Liver (tissue), 9 donors: ENCODE results near the gene ITGB6. TPM values are rescaled to one million over a fixed set of nuclear protein-coding genes. Genes with fewer than 3 reads are reported as not detected.

Source experiments
- DNase-seq: peaks from one replicate; pipeline ENCODE4 v3.0.0-alpha.2; 2017; ENCODE audit warnings: low spot score
- H3K27ac ChIP-seq, 2 donors: one replicate each; pipeline ENCODE4 v1.7.0; 2013; ENCODE audit warnings: inconsistent platforms in 2 of 2, low read length in 2 of 2, control low read depth in 1 of 2, low read depth in 1 of 2, mild to moderate bottlenecking in 1 of 2
- H3K27me3 ChIP-seq, 4 donors: one replicate each; pipeline versions ENCODE4 v1.6.1 to v1.7.0; 2013; ENCODE audit warnings: low read length in 3 of 4, inconsistent platforms in 1 of 4, mild to moderate bottlenecking in 1 of 4, moderate library complexity in 1 of 4; ENCODE audit not compliant: control insufficient read depth in 4 of 4, insufficient read depth in 4 of 4
- H3K36me3 ChIP-seq, 4 donors: one replicate each; pipeline versions ENCODE4 v1.6.1 to v1.7.0; 2013; ENCODE audit warnings: low read length in 3 of 4, mild to moderate bottlenecking in 3 of 4, low read depth in 1 of 4, moderate library complexity in 1 of 4; ENCODE audit not compliant: control insufficient read depth in 4 of 4, insufficient read depth in 3 of 4
- H3K4me1 ChIP-seq, 4 donors: one replicate each; pipeline versions ENCODE4 v1.6.1 to v1.7.0; 2013; ENCODE audit warnings: low read length in 3 of 4, mild to moderate bottlenecking in 3 of 4, moderate library complexity in 1 of 4; ENCODE audit not compliant: control insufficient read depth in 4 of 4, insufficient read depth in 4 of 4
- H3K4me3 ChIP-seq, 3 donors: one replicate each; pipeline versions ENCODE4 v1.6.1 to v1.7.0; 2013; ENCODE audit warnings: low read length in 3 of 3, control low read depth in 1 of 3, low read depth in 1 of 3, mild to moderate bottlenecking in 1 of 3
- H3K9ac ChIP-seq, 2 donors: one replicate each; pipeline ENCODE4 v1.7.0; 2013; ENCODE audit warnings: low read length in 2 of 2, mild to moderate bottlenecking in 2 of 2, moderate library complexity in 2 of 2, control low read depth in 1 of 2, low read depth in 1 of 2
- H3K9me3 ChIP-seq, 4 donors: one replicate each; pipeline versions ENCODE4 v1.6.1 to v1.7.0; 2013; ENCODE audit warnings: low read length in 3 of 4; ENCODE audit not compliant: control insufficient read depth in 4 of 4
- EGR1 ChIP-seq, 2 donors: IDR thresholded peaks; 2 replicates each; pipeline ENCODE4 v1.6.1; 2016 to 2018; ENCODE audit warnings: antibody characterized with exemption in 2 of 2, low read depth in 2 of 2
- FOXA1 ChIP-seq: IDR thresholded peaks from 2 replicates; pipeline ENCODE4 v1.6.1; 2016; ENCODE audit warnings: antibody characterized with exemption
- GABPA ChIP-seq, 2 donors: IDR thresholded peaks in 1 of 2; conservative IDR thresholded peaks in 1 of 2; 2 replicates each; pipeline ENCODE4 v1.6.1; 2016; ENCODE audit warnings: antibody characterized with exemption in 2 of 2, mild to moderate bottlenecking in 1 of 2, moderate library complexity in 1 of 2
- HNF4A ChIP-seq, 2 donors: conservative IDR thresholded peaks; 2 replicates each; pipeline ENCODE4 v1.6.1; 2016; ENCODE audit warnings: antibody characterized with exemption in 2 of 2, mild to moderate bottlenecking in 2 of 2
- HNF4G ChIP-seq: IDR thresholded peaks from 2 replicates; pipeline ENCODE4 v1.6.1; 2016; ENCODE audit warnings: antibody characterized with exemption
- JUND ChIP-seq, 2 donors: IDR thresholded peaks; 2 replicates each; pipeline ENCODE4 v1.6.1; 2016; ENCODE audit warnings: antibody characterized with exemption in 2 of 2
- NR2F2 ChIP-seq: IDR thresholded peaks from 2 replicates; pipeline ENCODE4 v1.6.1; 2016; ENCODE audit warnings: antibody characterized with exemption
- RAD21 ChIP-seq, 2 donors: IDR thresholded peaks; 2 replicates each; pipeline ENCODE4 v1.6.1; 2016; ENCODE audit warnings: antibody characterized with exemption in 2 of 2, mild to moderate bottlenecking in 2 of 2
- RXRA ChIP-seq, 2 donors: IDR thresholded peaks; 2 replicates each; pipeline ENCODE4 v1.6.1; 2017 to 2018; ENCODE audit warnings: antibody characterized with exemption in 2 of 2, mild to moderate bottlenecking in 1 of 2
- SP1 ChIP-seq: IDR thresholded peaks from 2 replicates; pipeline ENCODE4 v1.6.1; 2018; ENCODE audit warnings: antibody characterized with exemption, mild to moderate bottlenecking
- TAF1 ChIP-seq: conservative IDR thresholded peaks from 2 replicates; pipeline ENCODE4 v1.6.1; 2016; ENCODE audit warnings: antibody characterized with exemption, mild to moderate bottlenecking
- WGBS: extraction: QIAGEN DNeasy Blood & Tissue Kit; methylation state at CpG from one replicate; pipeline ENCODE4 v1.1.7; 2013; 5-methylcytosine and 5-hydroxymethylcytosine counted together
- polyA plus RNA-seq, 2 donors: library from polyadenylated mRNA; stranded (reverse) in 1 of 2; unstranded in 1 of 2; fragments of 200-250 nt in 1 of 2; fragments of >200 nt in 1 of 2; fragmentation: Nextera tagmentation in 1 of 2; extraction: Ambion mirVana in 1 of 2; gene quantifications; one replicate each; pipeline versions ENCODE4 v1.2.1 to v1.2.3, GENCODE V29; 2013 to 2015
- total RNA-seq, 2 donors: library from RNA; depleted of rRNA; stranded (reverse); fragments of >200 nt; gene quantifications; one replicate each; pipeline ENCODE4 v1.2.3, GENCODE V29; 2014
- TF ChIP-seq, protein P1 (sequence below): fragments of 150-350 bp; IDR thresholded peaks from 2 replicates; pipeline ENCODE4 v1.5.1; 2017; ENCODE audit warnings: improper control_type of control experiment, low read depth, low read length; ENCODE audit not compliant: missing input control
- TF ChIP-seq, protein P2 (sequence below): IDR thresholded peaks from 2 replicates; pipeline ENCODE4 v1.6.1; 2016; ENCODE audit warnings: antibody characterized with exemption, mild to moderate bottlenecking
- TF ChIP-seq, protein P3 (sequence below): IDR thresholded peaks from 2 replicates; pipeline ENCODE4 v1.6.1; 2016; ENCODE audit warnings: antibody characterized with exemption
- TF ChIP-seq, protein P4 (sequence below): IDR thresholded peaks from 2 replicates; pipeline ENCODE4 v1.6.1; 2016; ENCODE audit warnings: antibody characterized with exemption
- TF ChIP-seq, protein P5 (sequence below): IDR thresholded peaks from 2 replicates; pipeline ENCODE4 v1.6.1; 2016; ENCODE audit warnings: antibody characterized with exemption
- donor health status: healthy.
- donor health status: healthy.
- donor health status: healthy.
- donor health status: healthy.
- donor health status: healthy.

ITGB6 gene
- total and polyA plus RNA-seq, 4 donors: 0.03 to 0.10 (median 0.08) TPM; not detected in 1

DNA sequence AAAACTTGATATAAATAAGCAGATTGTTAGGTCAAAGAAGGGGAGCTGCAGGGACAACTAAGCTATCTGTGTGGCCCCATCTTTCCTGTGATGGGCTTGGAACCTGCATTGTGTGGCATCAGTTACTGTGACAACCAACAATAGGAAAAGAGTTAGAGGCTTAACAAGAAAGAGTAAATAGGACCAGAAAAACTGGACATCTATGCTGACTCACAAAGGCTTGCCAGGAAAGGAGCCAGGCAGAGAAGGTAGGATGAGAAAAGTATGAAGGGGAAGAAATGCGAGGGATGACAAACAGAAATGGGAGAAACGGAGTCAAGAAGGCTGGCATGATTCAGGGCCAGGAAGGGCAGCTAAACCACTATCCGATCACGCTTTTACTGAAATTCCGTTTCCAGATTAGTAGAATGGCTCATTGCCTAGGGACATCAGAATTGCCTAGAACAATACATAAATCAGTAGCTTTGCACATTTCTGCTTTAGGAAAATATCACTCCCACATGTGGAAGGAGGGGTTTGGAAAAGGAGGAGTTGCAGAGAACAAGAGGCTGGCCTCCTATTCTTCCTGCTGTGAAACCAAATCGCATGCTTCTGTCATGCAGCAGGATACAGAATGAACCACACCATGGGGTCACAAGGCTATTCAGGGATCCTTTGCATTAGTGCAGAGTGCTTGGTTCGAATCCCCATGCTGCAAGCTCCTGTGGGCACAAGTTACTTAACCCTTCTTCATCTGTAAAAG is 144.9 kb downstream of the ITGB6 start:
- no peak overlapping the region for H3K4me3 ChIP-seq
- WGBS: 84% methylated on average over 7 of the region's 7 CpGs
- DNase-seq: no peak
- H3K36me3 ChIP-seq: no peaks in the 10 kb centered on the region
- H3K9ac ChIP-seq: no peak overlapping the region
- H3K27me3 ChIP-seq: peaks cover 0 to 8% (median 0%) of the 10 kb centered on the region in 4 donors
- TF ChIP-seq, protein P1, sequence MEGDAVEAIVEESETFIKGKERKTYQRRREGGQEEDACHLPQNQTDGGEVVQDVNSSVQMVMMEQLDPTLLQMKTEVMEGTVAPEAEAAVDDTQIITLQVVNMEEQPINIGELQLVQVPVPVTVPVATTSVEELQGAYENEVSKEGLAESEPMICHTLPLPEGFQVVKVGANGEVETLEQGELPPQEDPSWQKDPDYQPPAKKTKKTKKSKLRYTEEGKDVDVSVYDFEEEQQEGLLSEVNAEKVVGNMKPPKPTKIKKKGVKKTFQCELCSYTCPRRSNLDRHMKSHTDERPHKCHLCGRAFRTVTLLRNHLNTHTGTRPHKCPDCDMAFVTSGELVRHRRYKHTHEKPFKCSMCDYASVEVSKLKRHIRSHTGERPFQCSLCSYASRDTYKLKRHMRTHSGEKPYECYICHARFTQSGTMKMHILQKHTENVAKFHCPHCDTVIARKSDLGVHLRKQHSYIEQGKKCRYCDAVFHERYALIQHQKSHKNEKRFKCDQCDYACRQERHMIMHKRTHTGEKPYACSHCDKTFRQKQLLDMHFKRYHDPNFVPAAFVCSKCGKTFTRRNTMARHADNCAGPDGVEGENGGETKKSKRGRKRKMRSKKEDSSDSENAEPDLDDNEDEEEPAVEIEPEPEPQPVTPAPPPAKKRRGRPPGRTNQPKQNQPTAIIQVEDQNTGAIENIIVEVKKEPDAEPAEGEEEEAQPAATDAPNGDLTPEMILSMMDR: no peak
- TF ChIP-seq EGR1 (IDR thresholded peaks at IDR 0.05; ENCODE audit: low read depth in 2 of 2): no peak
- no peak for TF ChIP-seq RXRA (IDR thresholded peaks at IDR 0.05)
- no peak for TF ChIP-seq JUND (IDR thresholded peaks at IDR 0.05)
- TF ChIP-seq, protein P2, sequence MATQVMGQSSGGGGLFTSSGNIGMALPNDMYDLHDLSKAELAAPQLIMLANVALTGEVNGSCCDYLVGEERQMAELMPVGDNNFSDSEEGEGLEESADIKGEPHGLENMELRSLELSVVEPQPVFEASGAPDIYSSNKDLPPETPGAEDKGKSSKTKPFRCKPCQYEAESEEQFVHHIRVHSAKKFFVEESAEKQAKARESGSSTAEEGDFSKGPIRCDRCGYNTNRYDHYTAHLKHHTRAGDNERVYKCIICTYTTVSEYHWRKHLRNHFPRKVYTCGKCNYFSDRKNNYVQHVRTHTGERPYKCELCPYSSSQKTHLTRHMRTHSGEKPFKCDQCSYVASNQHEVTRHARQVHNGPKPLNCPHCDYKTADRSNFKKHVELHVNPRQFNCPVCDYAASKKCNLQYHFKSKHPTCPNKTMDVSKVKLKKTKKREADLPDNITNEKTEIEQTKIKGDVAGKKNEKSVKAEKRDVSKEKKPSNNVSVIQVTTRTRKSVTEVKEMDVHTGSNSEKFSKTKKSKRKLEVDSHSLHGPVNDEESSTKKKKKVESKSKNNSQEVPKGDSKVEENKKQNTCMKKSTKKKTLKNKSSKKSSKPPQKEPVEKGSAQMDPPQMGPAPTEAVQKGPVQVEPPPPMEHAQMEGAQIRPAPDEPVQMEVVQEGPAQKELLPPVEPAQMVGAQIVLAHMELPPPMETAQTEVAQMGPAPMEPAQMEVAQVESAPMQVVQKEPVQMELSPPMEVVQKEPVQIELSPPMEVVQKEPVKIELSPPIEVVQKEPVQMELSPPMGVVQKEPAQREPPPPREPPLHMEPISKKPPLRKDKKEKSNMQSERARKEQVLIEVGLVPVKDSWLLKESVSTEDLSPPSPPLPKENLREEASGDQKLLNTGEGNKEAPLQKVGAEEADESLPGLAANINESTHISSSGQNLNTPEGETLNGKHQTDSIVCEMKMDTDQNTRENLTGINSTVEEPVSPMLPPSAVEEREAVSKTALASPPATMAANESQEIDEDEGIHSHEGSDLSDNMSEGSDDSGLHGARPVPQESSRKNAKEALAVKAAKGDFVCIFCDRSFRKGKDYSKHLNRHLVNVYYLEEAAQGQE: no peak
- no peak for TF ChIP-seq SP1
- TF ChIP-seq GABPA (IDR thresholded peaks at IDR 0.05 in 1 of 2, conservative IDR thresholded peaks at IDR 0.05 in 1 of 2): no peak
- no peak for TF ChIP-seq TAF1
- TF ChIP-seq HNF4A (conservative IDR thresholded peaks at IDR 0.05): no peak
- no peaks in the 10 kb centered on the region for H3K9me3 ChIP-seq
- H3K27ac ChIP-seq: no peak overlapping the region
- no peaks in the 10 kb centered on the region for H3K4me1 ChIP-seq

DNA sequence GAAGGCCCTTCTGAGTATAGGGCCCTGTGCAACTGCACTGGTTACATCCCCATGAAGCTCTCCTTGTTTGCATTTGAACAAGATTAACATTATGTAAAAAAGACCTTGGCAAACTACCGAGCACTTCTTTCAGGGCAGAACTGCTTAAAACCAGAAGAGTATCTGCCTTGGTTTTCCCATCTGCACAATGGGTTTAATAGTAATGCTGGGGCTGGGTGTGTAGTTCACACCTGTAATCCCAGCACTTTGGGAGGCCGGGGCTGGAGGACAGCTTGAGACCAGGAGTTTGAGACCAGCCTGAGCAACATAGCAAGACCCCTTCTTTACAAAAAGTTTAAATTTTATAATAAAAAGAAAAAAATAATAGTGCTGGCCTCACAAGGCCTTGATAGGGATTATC is 146.1 kb downstream of the ITGB6 start:
- WGBS: 92% methylated on average over 2 of the region's 2 CpGs
- no peak for DNase-seq
- no peak for TF ChIP-seq HNF4G
- TF ChIP-seq FOXA1: no peak
- TF ChIP-seq, protein P2: no peak
- no peak for TF ChIP-seq NR2F2
- TF ChIP-seq TAF1: no peak
- TF ChIP-seq JUND (IDR thresholded peaks at IDR 0.05): no peak
- TF ChIP-seq, protein P3, sequence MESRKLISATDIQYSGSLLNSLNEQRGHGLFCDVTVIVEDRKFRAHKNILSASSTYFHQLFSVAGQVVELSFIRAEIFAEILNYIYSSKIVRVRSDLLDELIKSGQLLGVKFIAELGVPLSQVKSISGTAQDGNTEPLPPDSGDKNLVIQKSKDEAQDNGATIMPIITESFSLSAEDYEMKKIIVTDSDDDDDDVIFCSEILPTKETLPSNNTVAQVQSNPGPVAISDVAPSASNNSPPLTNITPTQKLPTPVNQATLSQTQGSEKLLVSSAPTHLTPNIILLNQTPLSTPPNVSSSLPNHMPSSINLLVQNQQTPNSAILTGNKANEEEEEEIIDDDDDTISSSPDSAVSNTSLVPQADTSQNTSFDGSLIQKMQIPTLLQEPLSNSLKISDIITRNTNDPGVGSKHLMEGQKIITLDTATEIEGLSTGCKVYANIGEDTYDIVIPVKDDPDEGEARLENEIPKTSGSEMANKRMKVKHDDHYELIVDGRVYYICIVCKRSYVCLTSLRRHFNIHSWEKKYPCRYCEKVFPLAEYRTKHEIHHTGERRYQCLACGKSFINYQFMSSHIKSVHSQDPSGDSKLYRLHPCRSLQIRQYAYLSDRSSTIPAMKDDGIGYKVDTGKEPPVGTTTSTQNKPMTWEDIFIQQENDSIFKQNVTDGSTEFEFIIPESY: no peak
- TF ChIP-seq, protein P4, sequence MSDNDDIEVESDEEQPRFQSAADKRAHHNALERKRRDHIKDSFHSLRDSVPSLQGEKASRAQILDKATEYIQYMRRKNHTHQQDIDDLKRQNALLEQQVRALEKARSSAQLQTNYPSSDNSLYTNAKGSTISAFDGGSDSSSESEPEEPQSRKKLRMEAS: no peak
- TF ChIP-seq, protein P5, sequence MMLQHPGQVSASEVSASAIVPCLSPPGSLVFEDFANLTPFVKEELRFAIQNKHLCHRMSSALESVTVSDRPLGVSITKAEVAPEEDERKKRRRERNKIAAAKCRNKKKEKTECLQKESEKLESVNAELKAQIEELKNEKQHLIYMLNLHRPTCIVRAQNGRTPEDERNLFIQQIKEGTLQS: no peak
- TF ChIP-seq HNF4A (conservative IDR thresholded peaks at IDR 0.05): no peak
- TF ChIP-seq RAD21 (IDR thresholded peaks at IDR 0.05): no peak
- TF ChIP-seq RXRA (IDR thresholded peaks at IDR 0.05): no peak

More for the DNA sequence above, 146.1 kb downstream of the ITGB6 start:
- H3K27ac ChIP-seq: no peak overlapping the region
- H3K36me3 ChIP-seq: no peaks in the 10 kb centered on the region
- H3K9ac ChIP-seq: no peak overlapping the region
- peaks cover 0 to 3% (median 0%) of the 10 kb centered on the region in 4 donors for H3K27me3 ChIP-seq
- no peaks in the 10 kb centered on the region for H3K9me3 ChIP-seq
- no peak overlapping the region for H3K4me3 ChIP-seq
- no peaks in the 10 kb centered on the region for H3K4me1 ChIP-seq
